SU-DHL-6 (cell line): ENCODE results near the gene WDR33.

Source experiments
- H2AFZ ChIP-seq: fragments of 200-600 bp; sonication (generic); 2 replicates; pipeline ENCODE4 v1.6.1; 2014; ENCODE audit warnings: low read depth, mild to moderate bottlenecking, moderate library complexity, mixed read lengths, antibody characterized with exemption, low read length; ENCODE audit not compliant: severe bottlenecking
- H3F3A ChIP-seq: fragments of 200-600 bp; shearing (Covaris generic); 2 replicates; pipeline ENCODE4 v1.6.0; 2016; ENCODE audit warnings: antibody characterized with exemption, mild to moderate bottlenecking; ENCODE audit not compliant: insufficient read depth
- H3K27ac ChIP-seq: fragments of 200-600 bp; sonication (generic); 2 replicates; pipeline ENCODE4 v1.5.1; 2016; ENCODE audit warnings: low read depth, mild to moderate bottlenecking, low read length, moderate library complexity, mixed read lengths
- H3K27me3 ChIP-seq: fragments of 200-600 bp; sonication (generic), shearing (Covaris generic); 2 replicates; pipeline ENCODE4 v1.6.0; 2014; ENCODE audit warnings: mild to moderate bottlenecking, low read length
- H3K36me3 ChIP-seq: fragments of 200-600 bp; sonication (generic); 2 replicates; pipeline ENCODE4 v1.6.1; 2014; ENCODE audit warnings: mild to moderate bottlenecking, low read length, mixed read lengths
- H3K4me2 ChIP-seq: fragments of 300-600, 200-600 bp; shearing (Covaris generic), sonication (generic); 2 replicates; pipeline ENCODE4 v1.6.0; 2014; ENCODE audit warnings: low read length, low read depth, mild to moderate bottlenecking; ENCODE audit not compliant: poor library complexity, severe bottlenecking
- H3K4me3 ChIP-seq: fragments of 200-600 bp; sonication (generic); 2 replicates; pipeline ENCODE4 v1.5.1; 2014; ENCODE audit warnings: antibody characterized with exemption, low read length, mild to moderate bottlenecking, mixed read lengths; ENCODE audit not compliant: insufficient read depth, poor library complexity, severe bottlenecking
- H3K79me2 ChIP-seq: fragments of 200-600 bp; sonication (generic); 2 replicates; pipeline ENCODE4 v1.6.1; 2014; ENCODE audit warnings: mild to moderate bottlenecking, low read length, moderate library complexity; ENCODE audit not compliant: insufficient read depth
- H3K9ac ChIP-seq: fragments of 200-600 bp; sonication (generic); 2 replicates; pipeline ENCODE4 v1.7.0; 2014; ENCODE audit warnings: mild to moderate bottlenecking, low read length
- H3K9me2 ChIP-seq: fragments of 200-600 bp; sonication (generic); replicated peaks from 2 replicates; pipeline ENCODE4 v1.6.1; 2014; ENCODE audit warnings: low read length; ENCODE audit not compliant: insufficient read depth
- H3K9me3 ChIP-seq: fragments of 200-600 bp; sonication (generic); 2 replicates; pipeline ENCODE4 v1.6.1; 2014; ENCODE audit warnings: low read length, mixed read lengths; ENCODE audit not compliant: insufficient read depth
- H4K20me1 ChIP-seq: fragments of 200-600 bp; sonication (generic); 2 replicates; pipeline ENCODE4 v1.6.1; 2014; ENCODE audit warnings: low read depth, mild to moderate bottlenecking, antibody characterized with exemption, low read length, moderate library complexity, mixed read lengths
- EZH2phosphoT487 ChIP-seq: fragments of 200-600 bp; sonication (generic), shearing (Covaris generic); conservative IDR thresholded peaks from 2 replicates; pipeline ENCODE4 v1.6.1; 2018; ENCODE audit warnings: mild to moderate bottlenecking, antibody characterized with exemption, low read length, moderate library complexity, mixed read lengths
- TF ChIP-seq, protein P1 (sequence below): fragments of 200-600 bp; sonication (generic); IDR thresholded peaks from one replicate; pipeline ENCODE4 v1.5.1; 2017; ENCODE audit warnings: antibody characterized with exemption, mild to moderate bottlenecking, low read length, moderate library complexity; ENCODE audit not compliant: insufficient read depth, poor library complexity, severe bottlenecking

Gene WDR33

DNA sequence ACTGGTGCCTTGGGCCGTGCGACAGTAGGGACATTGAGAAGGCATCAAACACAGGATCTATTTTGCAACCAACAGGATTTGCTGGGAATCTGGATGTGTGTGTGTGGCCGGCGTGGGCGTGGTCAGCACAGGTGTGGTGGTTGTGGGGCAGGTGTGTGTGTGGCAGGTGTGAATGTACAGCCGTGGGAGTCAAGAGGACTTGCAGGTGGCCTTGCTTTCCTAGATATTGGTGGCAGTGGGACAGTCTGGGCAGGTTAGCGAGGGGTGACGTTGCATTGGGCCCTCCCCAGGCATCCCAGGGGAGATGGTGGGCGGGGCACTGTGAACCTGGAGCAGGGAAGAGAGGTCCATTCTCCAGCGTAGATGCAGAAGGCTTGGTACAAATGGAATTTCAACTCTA, 132.4 kb downstream of the WDR33 start:
- no peak for TF ChIP-seq EZH2phosphoT487
- TF ChIP-seq, protein P1, sequence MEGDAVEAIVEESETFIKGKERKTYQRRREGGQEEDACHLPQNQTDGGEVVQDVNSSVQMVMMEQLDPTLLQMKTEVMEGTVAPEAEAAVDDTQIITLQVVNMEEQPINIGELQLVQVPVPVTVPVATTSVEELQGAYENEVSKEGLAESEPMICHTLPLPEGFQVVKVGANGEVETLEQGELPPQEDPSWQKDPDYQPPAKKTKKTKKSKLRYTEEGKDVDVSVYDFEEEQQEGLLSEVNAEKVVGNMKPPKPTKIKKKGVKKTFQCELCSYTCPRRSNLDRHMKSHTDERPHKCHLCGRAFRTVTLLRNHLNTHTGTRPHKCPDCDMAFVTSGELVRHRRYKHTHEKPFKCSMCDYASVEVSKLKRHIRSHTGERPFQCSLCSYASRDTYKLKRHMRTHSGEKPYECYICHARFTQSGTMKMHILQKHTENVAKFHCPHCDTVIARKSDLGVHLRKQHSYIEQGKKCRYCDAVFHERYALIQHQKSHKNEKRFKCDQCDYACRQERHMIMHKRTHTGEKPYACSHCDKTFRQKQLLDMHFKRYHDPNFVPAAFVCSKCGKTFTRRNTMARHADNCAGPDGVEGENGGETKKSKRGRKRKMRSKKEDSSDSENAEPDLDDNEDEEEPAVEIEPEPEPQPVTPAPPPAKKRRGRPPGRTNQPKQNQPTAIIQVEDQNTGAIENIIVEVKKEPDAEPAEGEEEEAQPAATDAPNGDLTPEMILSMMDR = no peak
- no peaks in the 10 kb centered on the region for H4K20me1 ChIP-seq
- H3K9ac ChIP-seq = no peak overlapping the region
- H3K27ac ChIP-seq = no peak overlapping the region
- H3K4me2 ChIP-seq = no peak overlapping the region
- no peaks in the 10 kb centered on the region for H3K9me2 ChIP-seq
- no peaks in the 10 kb centered on the region for H3F3A ChIP-seq
- no peaks in the 10 kb centered on the region for H3K27me3 ChIP-seq
- no peaks in the 10 kb centered on the region for H3K79me2 ChIP-seq
- no peaks in the 10 kb centered on the region for H3K9me3 ChIP-seq
- H3K4me3 ChIP-seq = no peak overlapping the region
- no peaks in the 10 kb centered on the region for H3K36me3 ChIP-seq
- no peak overlapping the region for H2AFZ ChIP-seq

DNA sequence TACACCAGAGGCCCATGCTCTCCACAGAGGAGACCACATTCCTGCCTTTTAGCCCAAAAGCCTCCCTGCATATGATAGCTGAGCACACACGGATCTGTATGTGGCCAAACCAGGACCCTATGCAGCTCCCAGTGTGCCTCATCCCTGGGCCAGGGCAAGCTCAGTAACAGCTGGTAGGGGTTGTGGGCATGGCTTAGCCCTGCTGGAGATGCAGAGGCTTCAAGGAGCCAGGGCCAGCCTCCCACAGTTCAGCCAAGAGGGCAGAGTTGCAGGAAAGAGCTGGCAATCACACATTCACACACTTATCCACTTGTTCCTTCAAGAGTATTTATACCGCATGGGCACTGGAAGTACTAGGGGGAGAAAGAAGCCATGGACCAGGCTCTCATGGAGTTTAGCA, 134.1 kb downstream of the WDR33 start:
- H3K4me2 ChIP-seq = no peak overlapping the region
- TF ChIP-seq, protein P1 = no peak
- no peak for TF ChIP-seq EZH2phosphoT487

DNA sequence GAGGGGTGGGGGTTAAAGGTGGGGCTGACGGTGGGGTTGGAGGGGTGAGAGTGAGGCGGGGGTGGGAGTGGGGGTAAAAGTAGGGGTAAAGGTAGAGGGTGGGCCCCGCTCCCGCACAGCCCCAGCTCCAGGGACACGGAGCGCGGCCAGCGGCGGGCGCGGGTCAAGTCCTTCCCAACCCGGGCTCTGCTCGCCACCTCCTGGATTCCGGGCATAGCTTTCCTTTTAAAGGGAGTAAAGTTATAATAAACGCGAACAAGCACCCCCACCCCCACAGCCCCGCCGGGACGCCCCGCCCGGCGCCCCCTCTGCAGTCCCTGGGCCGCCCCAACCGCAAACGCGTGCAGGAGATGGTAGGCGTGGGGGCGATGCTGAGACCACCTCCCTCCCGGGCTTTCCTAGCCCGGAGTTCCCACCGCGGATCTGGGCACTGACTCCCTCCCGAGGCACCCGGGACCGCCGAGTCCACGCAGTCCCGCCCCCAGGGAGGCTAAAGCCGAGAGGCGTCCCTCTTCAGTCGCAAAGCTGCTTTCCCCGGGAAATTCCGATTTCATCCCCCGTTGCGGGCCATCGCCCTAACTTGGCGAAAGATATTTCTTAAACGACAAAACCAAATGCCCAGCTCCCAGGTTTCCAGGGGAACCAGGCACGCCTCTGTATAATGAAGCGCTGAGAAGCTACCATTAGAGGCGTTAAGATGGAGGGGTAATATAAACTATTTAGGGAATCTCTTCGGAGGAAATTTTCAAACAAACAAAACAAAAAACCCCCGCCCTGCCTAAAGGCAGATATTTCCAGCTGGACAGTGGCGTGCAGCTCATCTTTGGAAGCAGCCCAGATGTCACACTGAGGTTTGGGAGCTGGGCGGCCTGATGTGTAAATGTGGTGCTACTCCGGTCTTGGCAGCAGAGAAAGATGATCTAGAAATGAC, 135.4 kb downstream of the WDR33 start, which contains the start of gene LIMS2:
Gene LIMS2, minus strand, starts transcription at position 200 of the 931 bp plus-strand sequence. CDS start 506 bp downstream, outside the sequence.
- Histone ChIP-seq H3K36me3 (no peaks in the 10 kb centered on the region), H3K79me2 (no peaks in the 10 kb centered on the region), H2AFZ (no peak within 1 kb of the TSS), H3K9ac (no peak within 1 kb of the TSS), H3F3A (no peaks in the 10 kb centered on the region), H3K4me3 (no peak within 1 kb of the TSS), H3K9me2 (no peaks in the 10 kb centered on the region), H3K4me2 (no peak within 1 kb of the TSS), H3K27ac (no peak within 1 kb of the TSS), H4K20me1 (no peaks in the 10 kb centered on the region), H3K27me3 (no peaks in the 10 kb centered on the region), H3K9me3 (no peaks in the 10 kb centered on the region)
- TF ChIP-seq, protein P1 = no peak
- no peak for TF ChIP-seq EZH2phosphoT487

More for the DNA sequence above, 134.1 kb downstream of the WDR33 start:
- Histone ChIP-seq H3K4me3 (no peak overlapping the region), H3K27me3 (no peaks in the 10 kb centered on the region), H3K79me2 (no peaks in the 10 kb centered on the region), H3K36me3 (no peaks in the 10 kb centered on the region), H3K9me2 (no peaks in the 10 kb centered on the region), H4K20me1 (no peaks in the 10 kb centered on the region), H3F3A (no peaks in the 10 kb centered on the region), H2AFZ (no peak overlapping the region), H3K27ac (no peak overlapping the region), H3K9ac (no peak overlapping the region), H3K9me3 (no peaks in the 10 kb centered on the region)
